HG03280 (cell line): ENCODE results near the gene KBTBD8.

ENCODE experiments used
- ATAC-seq: cut with Tn5 transposase; IDR thresholded peaks from one replicate; pipeline ENCODE4 v1.9.1; 2021; ENCODE audit warnings: mild to moderate bottlenecking, moderate library complexity; ENCODE audit not compliant: unreplicated experiment

KBTBD8 gene, protein sequence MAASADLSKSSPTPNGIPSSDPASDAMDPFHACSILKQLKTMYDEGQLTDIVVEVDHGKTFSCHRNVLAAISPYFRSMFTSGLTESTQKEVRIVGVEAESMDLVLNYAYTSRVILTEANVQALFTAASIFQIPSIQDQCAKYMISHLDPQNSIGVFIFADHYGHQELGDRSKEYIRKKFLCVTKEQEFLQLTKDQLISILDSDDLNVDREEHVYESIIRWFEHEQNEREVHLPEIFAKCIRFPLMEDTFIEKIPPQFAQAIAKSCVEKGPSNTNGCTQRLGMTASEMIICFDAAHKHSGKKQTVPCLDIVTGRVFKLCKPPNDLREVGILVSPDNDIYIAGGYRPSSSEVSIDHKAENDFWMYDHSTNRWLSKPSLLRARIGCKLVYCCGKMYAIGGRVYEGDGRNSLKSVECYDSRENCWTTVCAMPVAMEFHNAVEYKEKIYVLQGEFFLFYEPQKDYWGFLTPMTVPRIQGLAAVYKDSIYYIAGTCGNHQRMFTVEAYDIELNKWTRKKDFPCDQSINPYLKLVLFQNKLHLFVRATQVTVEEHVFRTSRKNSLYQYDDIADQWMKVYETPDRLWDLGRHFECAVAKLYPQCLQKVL

DNA sequence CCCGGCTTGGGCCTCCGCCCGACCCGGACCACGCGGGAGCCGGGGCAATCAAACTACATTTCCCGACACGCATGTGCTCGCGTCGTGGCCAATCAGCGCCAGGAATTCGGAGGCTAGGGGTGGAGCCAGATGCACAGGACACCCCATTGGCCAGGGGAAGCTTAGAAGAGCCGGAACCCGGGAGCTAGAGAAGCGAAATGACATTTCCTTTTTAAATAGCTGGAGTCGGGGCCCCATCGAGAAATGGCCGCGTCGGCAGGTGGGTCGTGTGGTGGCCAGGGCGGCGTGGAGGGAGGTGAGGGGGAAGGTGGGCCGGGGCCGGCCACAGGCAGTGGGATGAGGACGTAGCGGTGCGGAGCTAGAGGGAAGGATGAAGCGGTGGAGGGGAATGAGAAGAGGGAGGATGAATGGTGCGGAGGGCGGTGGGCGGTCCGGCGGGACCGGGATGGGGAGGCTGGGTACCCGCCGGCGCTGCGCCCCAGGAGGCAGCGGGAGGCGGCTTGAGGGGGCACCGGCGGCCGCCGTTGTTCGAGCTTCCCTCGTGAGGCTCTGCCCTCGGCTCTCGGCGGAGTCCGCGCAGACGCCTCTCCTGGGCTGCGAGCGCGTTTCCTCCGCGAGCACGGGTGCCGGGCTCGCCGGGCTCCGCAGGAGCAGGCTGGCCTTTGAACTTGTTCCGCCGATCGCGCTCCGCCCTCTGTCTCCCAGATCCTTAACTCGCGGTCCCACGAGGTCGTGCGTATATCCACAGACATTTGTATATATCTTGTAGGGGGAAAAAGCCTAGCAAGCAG, at the start of gene KBTBD8:
TSS of gene KBTBD8 (plus strand) at position 195 of the 791 bp plus-strand sequence. CDS start at position 244, 49 bp downstream.
- peak; percentile 92 for ATAC-seq

DNA sequence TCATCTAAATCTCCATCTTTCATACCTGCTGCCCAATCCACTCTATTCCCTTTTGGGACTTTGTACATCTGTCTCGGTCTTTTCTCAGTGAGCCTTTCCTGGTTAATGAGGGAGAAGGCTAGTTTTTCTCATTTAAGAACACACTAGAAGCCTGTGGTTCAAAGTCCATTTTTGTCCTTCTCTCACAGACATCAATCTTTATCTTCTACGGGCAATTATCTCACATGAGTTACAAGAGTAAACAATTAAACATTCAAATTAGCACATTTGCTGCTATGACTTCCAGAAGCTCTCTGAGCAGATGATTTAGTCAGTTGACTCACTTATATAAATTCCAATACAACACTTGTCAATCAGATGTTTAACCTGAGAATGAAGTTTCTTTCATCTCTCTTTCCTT, 49.3 kb upstream of the KBTBD8 start:
- ATAC-seq: no peak

DNA sequence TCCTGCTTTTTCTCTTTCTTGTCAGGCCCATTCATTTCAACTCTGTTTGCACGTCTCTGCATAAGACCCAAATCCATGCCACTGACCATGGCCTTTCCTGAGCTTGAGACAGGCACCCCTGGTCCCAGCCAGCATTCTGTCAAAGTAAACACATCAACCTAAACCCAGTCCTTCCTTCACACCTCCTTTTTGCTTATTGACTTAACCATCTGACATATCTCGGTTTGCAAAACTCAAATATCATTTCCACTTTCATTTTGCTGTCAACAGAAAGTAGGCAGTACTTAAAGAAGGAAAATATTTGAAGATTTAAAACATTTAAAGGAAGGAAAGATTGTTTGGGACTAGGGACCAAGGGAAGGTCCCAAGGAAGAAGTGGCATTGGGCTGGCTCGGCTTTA, 48.2 kb upstream of the KBTBD8 start:
- ATAC-seq: no peak

DNA sequence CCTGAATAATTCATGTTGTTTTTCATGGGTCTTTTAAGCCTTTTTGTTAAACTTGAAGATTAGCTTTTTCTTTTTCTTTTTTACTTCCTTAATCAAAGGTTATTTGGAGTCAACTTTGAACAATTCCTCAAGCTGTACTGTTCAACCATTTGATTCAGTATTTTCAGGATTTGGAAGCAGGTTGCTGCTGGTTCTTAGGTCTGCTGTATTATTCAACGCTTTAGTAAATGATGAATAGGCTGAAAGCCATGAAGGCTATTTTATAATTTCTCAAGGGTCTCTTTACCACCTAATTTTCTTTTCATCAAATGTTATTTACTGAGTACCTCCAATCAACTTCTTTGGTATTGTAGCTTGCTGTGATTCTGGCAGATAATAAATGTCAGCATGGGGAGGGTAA, 45.8 kb upstream of the KBTBD8 start:
- ATAC-seq: no peak

DNA sequence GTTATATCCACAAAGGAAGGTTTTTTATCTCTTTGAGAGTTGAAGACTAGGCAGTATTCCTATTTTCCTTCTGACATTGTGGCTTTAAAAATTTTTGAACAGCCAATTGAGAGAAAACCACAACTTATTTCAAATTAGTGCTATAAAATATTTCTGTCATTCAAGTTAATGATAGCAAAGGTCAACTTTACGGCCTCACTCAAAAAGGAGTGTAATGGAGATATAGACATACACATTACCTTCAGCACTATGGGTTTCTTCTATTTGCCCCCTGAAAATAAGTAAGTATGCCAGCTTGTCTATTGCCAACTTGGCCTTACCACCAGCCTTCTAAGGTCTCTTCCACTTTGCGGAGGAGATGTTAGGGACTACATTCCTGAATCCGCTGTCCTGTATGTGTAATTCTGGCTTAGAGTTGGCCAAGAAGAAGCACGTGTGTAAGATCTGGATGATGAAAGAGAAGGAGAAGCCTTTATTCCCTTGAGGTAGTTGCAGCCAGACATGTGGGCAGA, 44.1 kb upstream of the KBTBD8 start:
- no peak for ATAC-seq

- no peak for ATAC-seq
Measured at GRCh38 chr3:66956742-66957141, 41.4 kb upstream of the KBTBD8 start.

- no peak for ATAC-seq
Measured at GRCh38 chr3:66957367-66957766, 40.7 kb upstream of the KBTBD8 start.

DNA sequence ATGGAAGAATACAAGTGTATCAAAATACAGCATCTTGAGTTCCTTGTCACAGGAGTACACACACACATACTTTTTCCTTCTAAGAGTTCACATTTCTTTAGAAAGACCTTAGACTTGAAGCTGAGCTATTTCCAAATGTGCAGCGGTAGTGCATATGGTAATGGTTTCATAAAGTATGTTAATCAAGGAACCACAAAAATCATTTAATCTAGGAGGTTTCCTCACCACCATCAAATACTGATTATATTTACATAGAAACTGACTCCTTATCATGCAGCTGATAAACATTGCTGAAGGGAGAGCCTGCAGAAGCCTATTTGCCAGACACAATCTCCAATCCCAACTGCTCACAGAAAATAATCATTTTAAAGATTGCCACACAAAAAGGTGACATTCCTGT, 40.0 kb upstream of the KBTBD8 start:
- no peak for ATAC-seq

DNA sequence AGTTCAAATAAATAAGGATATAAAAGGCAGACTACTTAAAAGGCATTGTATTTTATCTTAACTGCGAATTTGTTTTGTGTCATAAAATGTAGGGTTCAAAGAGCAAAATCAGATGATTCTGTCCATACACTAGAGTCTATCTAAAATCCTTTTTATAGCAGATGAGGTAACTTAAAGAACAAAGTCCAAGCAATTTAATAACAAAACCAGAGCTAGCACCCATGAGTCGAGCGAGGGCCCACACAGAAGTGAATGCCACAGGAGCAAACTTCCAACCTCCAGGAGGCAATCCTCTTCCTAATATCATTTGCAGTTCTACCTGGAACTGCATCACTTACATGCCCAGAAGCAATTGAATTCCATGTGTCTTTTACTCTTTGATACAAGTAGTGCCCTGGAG, 35.4 kb upstream of the KBTBD8 start:
- ATAC-seq: no peak

- no peak for ATAC-seq
Measured at GRCh38 chr3:66971245-66971644, 26.9 kb upstream of the KBTBD8 start.

- ATAC-seq: peak; percentile 99
Measured at GRCh38 chr3:66971891-66972551, 26.1 kb upstream of the KBTBD8 start.

- no peak for ATAC-seq
Measured at GRCh38 chr3:66980791-66981190, 17.3 kb upstream of the KBTBD8 start.

DNA sequence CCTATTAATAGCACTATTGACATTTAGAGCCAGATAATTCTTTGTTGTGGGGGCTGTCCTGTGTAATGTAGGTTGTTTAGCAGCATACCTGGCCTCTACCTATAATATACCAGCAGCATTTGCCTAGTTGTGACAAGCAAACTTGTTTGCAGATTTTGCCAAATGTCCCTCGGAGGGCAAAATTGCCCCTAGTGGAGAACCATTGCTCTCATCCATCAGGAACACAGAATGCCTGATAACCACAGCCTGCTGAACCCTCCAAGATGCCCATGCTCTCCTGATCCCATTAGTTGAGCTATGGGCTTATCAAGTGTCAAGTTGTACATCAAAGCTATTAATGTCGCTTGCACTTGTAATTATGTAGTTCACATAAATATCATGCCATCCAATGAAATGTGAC, 15.0 kb upstream of the KBTBD8 start:
- ATAC-seq: no peak

- ATAC-seq: no peak
Measured at GRCh38 chr3:66985336-66985920, 12.7 kb upstream of the KBTBD8 start.

DNA sequence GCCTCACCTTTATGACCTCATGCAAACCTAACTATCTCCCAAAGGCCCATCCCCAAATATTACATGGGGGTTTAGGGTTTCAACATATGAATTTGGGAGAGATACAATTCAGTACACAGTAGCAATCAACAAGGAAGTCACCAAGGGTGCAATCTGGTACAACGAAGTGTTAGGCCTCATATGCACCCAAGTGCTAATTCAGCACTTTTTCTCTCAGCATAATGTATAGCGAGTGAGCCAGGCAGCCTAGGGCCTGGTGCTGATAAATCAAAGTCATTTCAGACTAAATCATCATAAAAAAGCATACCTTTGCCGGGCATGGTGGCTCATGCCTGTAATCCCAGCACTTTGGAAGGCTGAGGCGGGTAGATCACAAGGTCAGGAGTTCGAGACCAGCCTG, 11.7 kb upstream of the KBTBD8 start:
- ATAC-seq: no peak

GRCh38 chr3:66989241-66989640, 8.9 kb upstream of the KBTBD8 start:
- no peak for ATAC-seq

- peak; percentile 78 for ATAC-seq
Measured at GRCh38 chr3:66989860-66990696, 8.0 kb upstream of the KBTBD8 start.

DNA sequence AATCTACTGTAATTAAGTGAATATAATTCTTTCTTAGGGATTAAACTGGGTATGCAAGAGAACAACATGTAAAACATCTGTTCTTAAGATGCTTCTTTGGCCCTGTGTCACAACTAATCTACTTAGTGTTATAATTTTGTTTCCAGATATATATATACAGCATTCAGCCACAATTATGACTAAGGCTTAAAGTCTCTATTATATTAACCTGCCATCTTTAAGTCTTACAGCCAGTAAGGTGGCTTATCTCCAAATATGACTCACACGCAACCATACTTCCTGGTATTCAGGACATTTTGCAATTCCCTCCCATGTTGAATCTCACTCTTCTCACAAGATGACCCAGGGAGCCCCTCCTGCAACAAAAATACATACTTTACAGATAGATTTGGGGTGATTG, 6.6 kb upstream of the KBTBD8 start:
- no peak for ATAC-seq

- ATAC-seq: no peak
Measured at GRCh38 chr3:66993082-66993481, 5.0 kb upstream of the KBTBD8 start.

DNA sequence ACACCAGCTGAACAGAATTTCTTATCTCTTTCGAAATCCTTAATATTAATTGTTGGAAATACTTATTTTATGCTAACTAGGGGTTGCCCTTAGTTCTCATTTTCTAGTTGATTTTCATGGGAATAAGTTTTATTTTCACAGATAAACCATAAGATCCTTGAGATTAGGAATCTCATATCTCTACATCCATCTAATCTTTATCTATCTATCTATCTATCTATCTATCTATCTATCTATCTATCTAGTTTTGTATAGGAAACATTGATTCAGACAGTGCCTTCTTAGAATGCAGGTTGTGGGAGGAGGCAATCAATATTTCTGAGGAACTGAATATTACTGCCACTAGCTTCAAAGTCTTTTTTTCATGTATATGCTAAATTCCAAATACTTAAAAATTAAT, 3.5 kb upstream of the KBTBD8 start:
- ATAC-seq: no peak
